HG03520 (cell line): ENCODE data around the gene WDPCP.
A peak's percentile ranks its signal among the peaks of the same experiment; 100 is the strongest.
"Not testable (repeated sequence)": the region's sequence is repeated elsewhere in the genome, so short reads cannot be mapped to it uniquely, and the experiment has no call there.

Source experiments
- ATAC-seq: cut with Tn5 transposase; IDR thresholded peaks from one replicate; pipeline ENCODE4 v1.9.1; 2021; ENCODE audit warnings: mild to moderate bottlenecking, moderate library complexity; ENCODE audit not compliant: unreplicated experiment

WDPCP gene

GRCh38 chr2:63588385-63589147, at the start of gene WDPCP, which contains the start of gene MDH1:
Gene WDPCP (minus strand): TSS chr2:63588477. CDS start chr2:63588271, 206 bp downstream.
Gene MDH1 (plus strand): TSS chr2:63588963. CDS start chr2:63589044, 81 bp downstream.
- ATAC-seq = peak; percentile 80

- ATAC-seq = no peak
These were observed 44.1 kb upstream of the WDPCP start for GRCh38 chr2:63632382-63632781.

- ATAC-seq = no peak
These were observed 43.2 kb upstream of the WDPCP start for GRCh38 chr2:63631501-63631900.

- no peak for ATAC-seq
These were observed 40.2 kb upstream of the WDPCP start for GRCh38 chr2:63628403-63628942.

- ATAC-seq = no peak
These were observed 39.6 kb upstream of the WDPCP start for GRCh38 chr2:63627866-63628265.

GRCh38 chr2:63623763-63624162, 35.5 kb upstream of the WDPCP start:
- ATAC-seq = not testable (repeated sequence)

- no peak for ATAC-seq
These were observed 34.5 kb upstream of the WDPCP start for GRCh38 chr2:63622751-63623150.

GRCh38 chr2:63619328-63619727, 31.1 kb upstream of the WDPCP start:
- no peak for ATAC-seq

GRCh38 chr2:63617366-63617765, 29.1 kb upstream of the WDPCP start:
- ATAC-seq = no peak

GRCh38 chr2:63614983-63615945, 27.0 kb upstream of the WDPCP start:
- ATAC-seq = no peak

- no peak for ATAC-seq
These were observed 26.2 kb upstream of the WDPCP start for GRCh38 chr2:63614448-63614968.

- ATAC-seq = no peak
These were observed 25.2 kb upstream of the WDPCP start for GRCh38 chr2:63613391-63613901.

GRCh38 chr2:63610525-63610924, 22.2 kb upstream of the WDPCP start:
- ATAC-seq = no peak

GRCh38 chr2:63608865-63609264, 20.6 kb upstream of the WDPCP start:
- ATAC-seq = not testable (repeated sequence)

GRCh38 chr2:63604666-63605065, 16.4 kb upstream of the WDPCP start:
- no peak for ATAC-seq

- ATAC-seq = no peak
These were observed 12.7 kb upstream of the WDPCP start for GRCh38 chr2:63600881-63601460.

- ATAC-seq = no peak
These were observed 10.7 kb upstream of the WDPCP start for GRCh38 chr2:63598981-63599380.

- ATAC-seq = no peak
These were observed 8.2 kb upstream of the WDPCP start for GRCh38 chr2:63596401-63596883.

- no peak for ATAC-seq
These were observed 6.4 kb upstream of the WDPCP start for GRCh38 chr2:63594660-63595059.

- ATAC-seq = no peak
These were observed 3.4 kb upstream of the WDPCP start for GRCh38 chr2:63591566-63592175.
